Measurements from ENCODE around the gene ENPP3. TPM values are rescaled to one million over a fixed set of nuclear protein-coding genes. Genes with fewer than 3 reads are reported as not detected.

The ENPP3 gene
- total and polyA plus RNA-seq, 9 of the 15 experiments (the other 6 are each of a cell fraction or from before 2014, with no cell fraction given) = 14.0 to 32.8 (median 21.6) TPM

DNA sequence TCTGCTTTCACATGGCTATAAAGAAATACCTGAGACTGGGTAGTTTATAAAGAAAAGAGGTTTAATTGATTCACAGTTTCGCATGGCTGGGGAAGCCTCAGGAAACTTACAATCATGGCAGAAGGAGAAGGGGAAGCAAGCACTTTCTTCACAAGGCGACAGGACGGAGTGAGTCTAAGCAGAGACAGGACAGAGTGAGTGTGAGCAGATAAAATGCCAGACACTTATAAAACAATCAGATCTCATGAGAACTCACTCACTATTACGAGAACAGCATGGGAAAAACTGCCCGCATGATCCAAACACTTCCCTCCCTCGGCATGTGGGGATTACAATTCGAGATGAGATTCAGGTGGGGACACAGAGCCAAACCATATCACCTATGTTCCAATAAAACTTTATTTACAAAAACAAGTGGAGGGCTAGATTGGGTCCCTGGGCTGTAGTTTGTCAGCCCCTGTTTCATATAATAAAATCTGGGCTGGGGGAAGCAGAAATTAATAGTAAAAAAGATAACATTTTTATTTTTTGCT lies 110.8 kb downstream of the ENPP3 start:
- POLR2A ChIA-PET = no interaction called here
- Histone ChIP-seq H3K36me3 (ENCODE audit: control insufficient read depth, insufficient read depth, low read length) (no peaks in the 10 kb centered on the region), H3K27ac (ENCODE audit: extremely low read depth, low read depth, low read length) (no peak overlapping the region), H3K27me3 (ENCODE audit: control insufficient read depth in 2 of 2, insufficient read depth in 2 of 2, low read length in 2 of 2) (no peaks in the 10 kb centered on the region), H3K4me1 (replicated peaks in 1 of 2; ENCODE audit: control insufficient read depth in 2 of 2, insufficient read depth in 2 of 2, low read length in 2 of 2) (no peaks in the 10 kb centered on the region), H4K20me1 (replicated peaks; ENCODE audit: control insufficient read depth, insufficient read depth, low read length) (no peaks in the 10 kb centered on the region), H3K9ac (ENCODE audit: insufficient read depth in 1 of 2, low read depth in 2 of 2, low read length in 2 of 2) (no peak overlapping the region), H3K4me2 (ENCODE audit: insufficient read depth, low read length) (no peak overlapping the region), H2AFZ (ENCODE audit: low read depth, low read length) (no peak overlapping the region), H3K79me2 (ENCODE audit: control insufficient read depth, insufficient read depth, low read length) (no peaks in the 10 kb centered on the region), H3K4me3 (no peak overlapping the region), H3K9me1 (ENCODE audit: control insufficient read depth, insufficient read depth, low read length) (no peaks in the 10 kb centered on the region), H3K9me3 (replicated peaks; ENCODE audit: control insufficient read depth, insufficient read depth, low read depth, low read length) (no peaks in the 10 kb centered on the region)
- TF ChIP-seq ZBED1 (IDR thresholded peaks at IDR 0.05) (no peak), ZNF212 (CRISPR knock-in tag; IDR thresholded peaks at IDR 0.05) (no peak), CREB1 (IDR thresholded peaks at IDR 0.05) (no peak), CREB1 (CRISPR knock-in tag; IDR thresholded peaks at IDR 0.05) (no peak)
- TF ChIP-seq, protein P1, sequence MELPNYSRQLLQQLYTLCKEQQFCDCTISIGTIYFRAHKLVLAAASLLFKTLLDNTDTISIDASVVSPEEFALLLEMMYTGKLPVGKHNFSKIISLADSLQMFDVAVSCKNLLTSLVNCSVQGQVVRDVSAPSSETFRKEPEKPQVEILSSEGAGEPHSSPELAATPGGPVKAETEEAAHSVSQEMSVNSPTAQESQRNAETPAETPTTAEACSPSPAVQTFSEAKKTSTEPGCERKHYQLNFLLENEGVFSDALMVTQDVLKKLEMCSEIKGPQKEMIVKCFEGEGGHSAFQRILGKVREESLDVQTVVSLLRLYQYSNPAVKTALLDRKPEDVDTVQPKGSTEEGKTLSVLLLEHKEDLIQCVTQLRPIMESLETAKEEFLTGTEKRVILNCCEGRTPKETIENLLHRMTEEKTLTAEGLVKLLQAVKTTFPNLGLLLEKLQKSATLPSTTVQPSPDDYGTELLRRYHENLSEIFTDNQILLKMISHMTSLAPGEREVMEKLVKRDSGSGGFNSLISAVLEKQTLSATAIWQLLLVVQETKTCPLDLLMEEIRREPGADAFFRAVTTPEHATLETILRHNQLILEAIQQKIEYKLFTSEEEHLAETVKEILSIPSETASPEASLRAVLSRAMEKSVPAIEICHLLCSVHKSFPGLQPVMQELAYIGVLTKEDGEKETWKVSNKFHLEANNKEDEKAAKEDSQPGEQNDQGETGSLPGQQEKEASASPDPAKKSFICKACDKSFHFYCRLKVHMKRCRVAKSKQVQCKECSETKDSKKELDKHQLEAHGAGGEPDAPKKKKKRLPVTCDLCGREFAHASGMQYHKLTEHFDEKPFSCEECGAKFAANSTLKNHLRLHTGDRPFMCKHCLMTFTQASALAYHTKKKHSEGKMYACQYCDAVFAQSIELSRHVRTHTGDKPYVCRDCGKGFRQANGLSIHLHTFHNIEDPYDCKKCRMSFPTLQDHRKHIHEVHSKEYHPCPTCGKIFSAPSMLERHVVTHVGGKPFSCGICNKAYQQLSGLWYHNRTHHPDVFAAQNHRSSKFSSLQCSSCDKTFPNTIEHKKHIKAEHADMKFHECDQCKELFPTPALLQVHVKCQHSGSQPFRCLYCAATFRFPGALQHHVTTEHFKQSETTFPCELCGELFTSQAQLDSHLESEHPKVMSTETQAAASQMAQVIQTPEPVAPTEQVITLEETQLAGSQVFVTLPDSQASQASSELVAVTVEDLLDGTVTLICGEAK (IDR thresholded peaks at IDR 0.05) = peak; percentile 92
- TF ChIP-seq, protein P1 (CRISPR knock-in tag; IDR thresholded peaks at IDR 0.05) = peak; percentile 67
- in situ Hi-C loops (cut with MboI) = no loop called here
- BruUV-seq (replicated peaks) = no TSS peak
- CTCF ChIA-PET (ENCODE audit: low intra/inter-chr PET ratio) = no interaction called here
- FAIRE-seq (no peak), ATAC-seq (no peak), DNase-seq (ENCODE audit: extremely low read depth in 1 of 4, low spot score in 3 of 4) (no peak)
- intact Hi-C loops (cut with micrococcal nuclease) = no loop called here
- 60% methylated on average over 7 of the region's 7 CpGs for WGBS (ENCODE audit: insufficient coverage, low coverage, missing lambda C conversion rate)
